Measurements from ENCODE around the gene SCAPER. TPM values are rescaled to one million over a fixed set of nuclear protein-coding genes. Genes with fewer than 3 reads are reported as not detected.
"Not testable (repeated sequence)": the region's sequence is repeated elsewhere in the genome, so short reads cannot be mapped to it uniquely, and the experiment has no call there.

Gene SCAPER
- total RNA-seq, 4 donors from 2014 or later = 19.6 to 35.9 (median 31.8) TPM

- in situ Hi-C loops (cut with MboI; ENCODE audit: low sequenced_read_pairs in 4 of 4) = no loop called here
- no peak for ATAC-seq
Measured at GRCh38 chr15:76894174-76894573, 11.0 kb downstream of the SCAPER start.

GRCh38 chr15:76892836-76893235 is 12.3 kb downstream of the SCAPER start:
- H3K4me3 ChIP-seq; in situ Hi-C loops (cut with MboI; ENCODE audit: low sequenced_read_pairs in 4 of 4); H3K27ac ChIP-seq; H3K9me3 ChIP-seq; DNase-seq; H3K4me1 ChIP-seq; intact Hi-C loops (cut with DNase I; ENCODE audit: low total_unique reads); H3K27me3 ChIP-seq; ATAC-seq; H3K36me3 ChIP-seq: not testable (repeated sequence)

More at GRCh38 chr15:76894174-76894573, 11.0 kb downstream of the SCAPER start:
- Histone ChIP-seq H3K4me1 (no peaks in the 10 kb centered on the region), H3K9me3 (no peaks in the 10 kb centered on the region), H3K4me3 (no peak overlapping the region), H3K27me3 (no peaks in the 10 kb centered on the region), H3K27ac (no peak overlapping the region), H3K36me3 (no peaks in the 10 kb centered on the region)
- no peak for TF ChIP-seq POLR2A (IDR thresholded peaks at IDR 0.05)
- TF ChIP-seq CTCF (IDR thresholded peaks at IDR 0.05 in 4 of 5, conservative IDR thresholded peaks at IDR 0.05 in 1 of 5) = no peak
- no peak for DNase-seq
- intact Hi-C loops (cut with DNase I; ENCODE audit: low total_unique reads) = no loop called here

GRCh38 chr15:76887280-76888141 is 17.6 kb downstream of the SCAPER start:
- DNase-seq; in situ Hi-C loops (cut with MboI; ENCODE audit: low sequenced_read_pairs in 4 of 4); ATAC-seq; H3K9me3 ChIP-seq; H3K27ac ChIP-seq; H3K4me1 ChIP-seq; H3K36me3 ChIP-seq; H3K27me3 ChIP-seq; H3K4me3 ChIP-seq; intact Hi-C loops (cut with DNase I; ENCODE audit: low total_unique reads): not testable (repeated sequence)

- DNase-seq (no peak), ATAC-seq (no peak)
- intact Hi-C loops (cut with DNase I; ENCODE audit: low total_unique reads) = no loop called here
- Histone ChIP-seq H3K27me3 (no peaks in the 10 kb centered on the region), H3K9me3 (no peaks in the 10 kb centered on the region), H3K4me1 (peaks cover 0 to 9% of the 10 kb centered on the region in 2 donors), H3K27ac (no peak overlapping the region), H3K4me3 (no peak overlapping the region), H3K36me3 (peaks cover 0 to 11% of the 10 kb centered on the region in 2 donors)
- TF ChIP-seq CTCF (IDR thresholded peaks at IDR 0.05 in 4 of 5, conservative IDR thresholded peaks at IDR 0.05 in 1 of 5) (no peak), POLR2A (IDR thresholded peaks at IDR 0.05) (no peak)
- in situ Hi-C loops (cut with MboI; ENCODE audit: low sequenced_read_pairs in 4 of 4) = no loop called here
Measured at GRCh38 chr15:76885212-76885611, 19.9 kb downstream of the SCAPER start.

GRCh38 chr15:76875911-76876310 is 29.2 kb downstream of the SCAPER start:
- H3K4me1 ChIP-seq = no peaks in the 10 kb centered on the region
- no peak for TF ChIP-seq CTCF (IDR thresholded peaks at IDR 0.05 in 4 of 5, conservative IDR thresholded peaks at IDR 0.05 in 1 of 5)
- no peak for TF ChIP-seq POLR2A (IDR thresholded peaks at IDR 0.05)
- ATAC-seq = no peak
- intact Hi-C loops (cut with DNase I; ENCODE audit: low total_unique reads) = no loop called here
- DNase-seq = no peak
- in situ Hi-C loops (cut with MboI; ENCODE audit: low sequenced_read_pairs in 4 of 4) = no loop called here
- H3K4me3 ChIP-seq = no peak overlapping the region
- H3K27ac ChIP-seq = no peak overlapping the region
- H3K9me3 ChIP-seq = no peaks in the 10 kb centered on the region
- no peaks in the 10 kb centered on the region for H3K36me3 ChIP-seq
- H3K27me3 ChIP-seq = no peaks in the 10 kb centered on the region

GRCh38 chr15:76873066-76873465 is 32.1 kb downstream of the SCAPER start:
- H3K36me3 ChIP-seq; H3K4me1 ChIP-seq; H3K27ac ChIP-seq; ATAC-seq; H3K9me3 ChIP-seq; DNase-seq; H3K4me3 ChIP-seq; intact Hi-C loops (cut with DNase I; ENCODE audit: low total_unique reads); H3K27me3 ChIP-seq; in situ Hi-C loops (cut with MboI; ENCODE audit: low sequenced_read_pairs in 4 of 4): not testable (repeated sequence)
